ENCODE measurements around the gene PAPSS1.

DNA sequence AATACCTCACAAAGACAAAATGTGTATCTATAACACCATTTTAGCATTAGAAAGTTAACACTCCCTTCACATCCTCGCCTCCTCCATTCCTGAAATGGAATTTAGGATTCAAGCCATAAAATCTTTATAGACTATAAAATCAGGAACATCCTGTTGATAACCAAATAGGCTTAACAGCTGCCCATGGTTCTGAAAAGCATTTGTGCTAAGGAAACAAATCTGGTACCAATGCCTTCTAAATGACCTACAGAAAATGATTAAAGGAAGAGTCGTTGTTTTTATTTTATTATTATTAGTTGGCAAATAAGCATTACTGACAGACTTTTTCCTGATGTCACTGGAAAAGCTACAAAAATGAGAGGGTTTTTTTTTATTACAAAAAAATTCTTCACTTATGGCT is 79.8 kb downstream of the PAPSS1 start:
- TF ChIP-seq POLR2AphosphoS5 (IDR thresholded peaks at IDR 0.05; ENCODE audit: low read depth): no peak
- TF ChIP-seq GABPA (IDR thresholded peaks at IDR 0.05; ENCODE audit: low read depth): no peak
